Activated CD8-positive, alpha-beta memory T cell treated with anti-CD3 and anti-CD28 coated beads, Interleukin-2, amount 50 U/mL, for 1 hour (primary cell): Measurements from ENCODE around the gene PLEKHA7.
"Not testable (repeated sequence)": the region's sequence is repeated elsewhere in the genome, so short reads cannot be mapped to it uniquely, and the experiment has no call there.

Source experiments
- DNase-seq: peaks from one replicate; pipeline ENCODE4 v3.0.0-alpha.2; 2020; ENCODE audit errors: extremely low read depth

PLEKHA7 gene

DNA sequence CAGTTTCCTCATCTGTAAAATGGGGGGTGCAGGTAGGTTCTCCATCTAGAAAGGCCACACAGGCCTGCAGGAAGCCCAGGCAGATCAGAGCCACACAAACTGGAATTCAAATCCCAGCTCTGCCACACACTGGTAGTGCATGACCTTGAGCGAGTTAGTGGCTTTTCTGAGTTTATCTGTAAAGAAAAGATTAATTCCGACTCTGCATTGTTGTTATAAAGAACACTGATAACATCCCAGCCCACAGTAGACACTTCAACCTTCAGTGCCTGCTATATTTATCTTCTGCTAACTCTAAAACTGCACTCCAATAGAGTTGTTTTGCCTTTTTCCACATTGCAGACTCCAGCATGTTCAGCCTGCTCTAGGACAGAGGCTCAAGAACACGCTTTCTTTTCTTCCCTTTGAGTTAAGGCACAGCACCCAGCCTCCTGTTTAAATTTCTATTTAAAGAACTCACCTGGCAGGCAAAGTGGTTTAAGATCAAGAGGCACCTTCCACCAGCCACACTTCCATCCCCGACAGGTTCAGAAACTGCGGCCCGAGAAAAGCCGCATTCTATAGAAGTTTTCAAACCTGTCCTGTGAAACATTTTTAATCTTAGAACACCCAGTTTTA lies 133.9 kb downstream of the PLEKHA7 start:
- DNase-seq: no peak

DNA sequence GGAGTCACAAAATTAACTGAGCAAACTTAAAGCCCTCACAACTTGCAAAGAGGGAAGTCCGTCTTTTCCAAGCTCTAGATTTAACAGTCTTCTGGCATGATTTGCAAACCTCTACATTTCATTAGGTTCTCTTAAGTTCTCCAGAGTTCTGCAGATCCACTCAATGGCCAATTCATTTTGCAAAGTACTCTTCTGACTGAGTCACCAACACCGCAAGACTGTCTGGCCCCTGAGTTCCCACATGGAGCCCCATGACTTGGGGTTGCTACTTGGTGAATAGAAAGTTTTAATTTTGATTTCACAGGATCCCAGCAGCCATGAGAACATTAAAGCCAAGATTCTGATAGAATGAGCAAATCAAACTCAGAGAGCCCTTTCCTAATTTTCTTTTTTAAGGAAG lies 134.5 kb downstream of the PLEKHA7 start:
- no peak for DNase-seq

GRCh38 chr11:16876837-16877236 lies 137.4 kb downstream of the PLEKHA7 start:
- no peak for DNase-seq

GRCh38 chr11:16876053-16876752 lies 138.0 kb downstream of the PLEKHA7 start:
- no peak for DNase-seq

- no peak for DNase-seq
Observed at GRCh38 chr11:16874275-16874975, 139.8 kb downstream of the PLEKHA7 start.

GRCh38 chr11:16873289-16873688 lies 140.9 kb downstream of the PLEKHA7 start:
- DNase-seq: no peak

- no peak for DNase-seq
Observed at GRCh38 chr11:16871368-16871767, 142.8 kb downstream of the PLEKHA7 start.

DNA sequence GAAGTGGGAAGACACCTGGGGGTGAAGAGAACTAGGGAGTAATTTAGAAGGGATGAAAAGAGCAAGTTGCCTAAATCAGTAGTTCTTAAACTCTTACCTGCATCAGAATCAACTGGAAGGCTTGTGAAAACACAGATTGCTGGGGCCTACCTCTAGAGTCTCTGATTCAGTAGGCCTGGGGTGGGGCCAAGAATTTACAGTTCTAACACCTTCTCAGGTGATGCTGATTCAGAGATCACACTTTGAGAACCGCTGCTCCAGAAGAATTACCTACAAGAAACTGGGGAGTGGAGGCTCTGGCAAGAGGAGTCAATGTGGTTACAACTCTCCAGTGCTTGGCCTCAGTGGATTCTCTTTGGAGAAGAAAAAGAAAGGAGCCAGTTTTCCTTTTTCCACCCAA lies 147.1 kb downstream of the PLEKHA7 start:
- no peak for DNase-seq

DNA sequence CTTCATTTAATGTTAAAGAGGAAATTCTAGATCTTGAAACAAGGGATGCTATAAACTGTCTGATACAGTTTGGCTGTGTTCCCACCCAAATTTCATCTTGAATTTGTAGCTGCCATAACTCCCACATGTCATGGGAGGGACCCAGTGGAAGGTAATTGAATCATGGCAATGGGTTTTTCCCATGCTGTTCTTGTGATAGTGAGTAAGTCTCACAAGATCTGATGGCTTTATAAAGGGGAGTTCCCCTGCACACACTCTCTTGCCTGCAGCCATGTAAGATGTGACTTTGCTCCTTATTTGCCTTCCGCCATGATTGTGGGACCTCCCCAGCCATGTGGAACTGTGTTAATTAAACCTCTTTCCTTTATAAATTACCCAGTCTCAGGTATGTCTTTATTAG lies 149.8 kb downstream of the PLEKHA7 start:
- not testable (repeated sequence) for DNase-seq

GRCh38 chr11:16863389-16863788 lies 150.8 kb downstream of the PLEKHA7 start:
- DNase-seq: no peak

- DNase-seq: no peak
Observed at GRCh38 chr11:16862726-16863125, 151.5 kb downstream of the PLEKHA7 start.

GRCh38 chr11:16861862-16862261 lies 152.4 kb downstream of the PLEKHA7 start:
- no peak for DNase-seq

- no peak for DNase-seq
Observed at GRCh38 chr11:16860617-16861016, 153.6 kb downstream of the PLEKHA7 start.

GRCh38 chr11:16859651-16860050 lies 154.6 kb downstream of the PLEKHA7 start:
- DNase-seq: no peak

DNA sequence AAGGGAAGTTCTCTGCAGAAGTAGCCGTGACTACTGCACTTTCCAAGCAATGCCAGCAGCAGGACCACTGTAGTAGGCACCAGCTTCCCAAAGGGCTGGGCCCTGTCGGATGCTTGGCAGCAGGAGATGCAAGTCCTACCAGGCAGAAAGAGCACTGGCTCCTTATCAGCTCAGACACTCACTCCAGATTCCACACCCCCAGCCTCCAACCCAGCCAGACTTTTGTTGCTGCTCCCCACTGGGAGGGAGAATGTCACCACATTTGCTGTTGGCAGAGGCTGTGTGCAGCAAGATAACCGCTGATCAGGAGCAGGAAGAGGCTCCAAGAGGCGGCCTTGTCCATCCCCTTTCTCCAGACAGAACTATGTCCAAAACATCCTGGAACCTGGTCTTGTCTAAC lies 157.0 kb downstream of the PLEKHA7 start:
- no peak for DNase-seq

- no peak for DNase-seq
Observed at GRCh38 chr11:16856022-16856471, 158.2 kb downstream of the PLEKHA7 start.

- DNase-seq: no peak
Observed at GRCh38 chr11:16854979-16855378, 159.2 kb downstream of the PLEKHA7 start.

GRCh38 chr11:16853859-16854258 lies 160.4 kb downstream of the PLEKHA7 start:
- DNase-seq: no peak

DNA sequence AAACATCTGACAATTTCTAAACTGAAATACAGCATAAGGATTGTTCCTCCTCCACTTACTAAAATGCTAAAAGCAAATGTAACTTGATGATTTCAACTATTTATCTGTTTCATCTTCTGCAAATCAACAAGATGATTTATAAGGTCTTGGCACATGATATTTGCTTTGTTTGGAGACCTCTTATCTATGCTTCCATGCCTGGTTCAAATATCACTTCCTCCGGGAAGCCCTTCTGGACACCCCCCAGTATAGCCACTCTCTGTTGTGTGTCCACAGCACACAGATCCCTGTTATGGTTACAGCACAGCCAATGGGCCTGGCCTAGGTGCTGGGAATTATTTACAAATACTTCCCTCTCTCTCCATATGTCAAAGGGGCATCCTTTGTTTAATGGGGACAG lies 160.9 kb downstream of the PLEKHA7 start:
- no peak for DNase-seq

- DNase-seq: no peak
Observed at GRCh38 chr11:16846305-16846704, 167.9 kb downstream of the PLEKHA7 start.

- no peak for DNase-seq
Observed at GRCh38 chr11:16844268-16844771, 169.9 kb downstream of the PLEKHA7 start.

DNA sequence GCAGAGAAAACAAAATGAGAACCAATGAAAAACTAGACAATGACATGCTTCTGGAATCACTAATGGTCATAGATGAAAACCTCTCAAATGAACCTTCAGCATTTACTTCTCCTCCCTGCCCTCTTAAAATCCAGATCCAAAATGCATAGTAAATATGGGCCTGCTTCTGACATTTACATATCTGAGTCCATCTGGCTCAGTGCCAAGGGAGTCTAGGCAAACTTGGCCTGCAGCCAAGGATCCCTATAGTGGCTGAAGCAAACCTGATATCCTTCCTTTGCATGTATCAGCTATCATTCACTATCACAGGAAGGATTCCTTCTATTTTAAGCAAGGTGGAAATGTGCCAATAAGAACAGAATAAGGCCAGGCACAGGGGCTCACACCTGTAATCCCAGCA lies 170.9 kb downstream of the PLEKHA7 start:
- no peak for DNase-seq

DNA sequence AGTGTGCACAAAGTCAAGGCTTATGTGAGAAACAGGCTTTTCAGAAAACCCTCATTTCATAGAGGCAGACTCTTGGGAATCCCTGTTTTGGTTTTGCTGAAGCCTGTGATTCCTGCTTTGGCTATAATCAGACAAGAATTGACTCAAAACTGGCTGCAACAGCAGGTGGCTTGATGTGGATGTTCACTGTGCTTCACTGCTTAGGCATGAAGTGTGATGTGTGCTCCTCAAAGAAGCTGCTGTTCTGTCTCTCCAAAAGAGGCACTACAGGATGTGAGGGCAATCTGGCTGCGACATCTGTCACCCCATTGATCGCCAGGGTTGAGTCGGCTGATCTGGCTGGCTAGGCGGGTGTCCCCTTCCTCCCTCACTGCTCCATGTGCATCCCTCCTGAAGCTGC lies 172.2 kb downstream of the PLEKHA7 start:
- DNase-seq: no peak
